HG02870 (cell line): ENCODE measurements around the gene ZNRD2.

Experiments
- ATAC-seq: cut with Tn5 transposase; IDR thresholded peaks from one replicate; pipeline ENCODE4 v1.9.1; 2021; ENCODE audit warnings: mild to moderate bottlenecking, moderate library complexity; ENCODE audit not compliant: unreplicated experiment

Gene ZNRD2

GRCh38 chr11:65606876-65607613, 36.8 kb downstream of the ZNRD2 start:
- no peak for ATAC-seq

GRCh38 chr11:65607614-65608426, 37.5 kb downstream of the ZNRD2 start:
- no peak for ATAC-seq

GRCh38 chr11:65609229-65609628, 39.0 kb downstream of the ZNRD2 start:
- ATAC-seq = no peak

- no peak for ATAC-seq
These were observed 39.4 kb downstream of the ZNRD2 start for GRCh38 chr11:65609665-65610064.

GRCh38 chr11:65610404-65610803, 40.1 kb downstream of the ZNRD2 start:
- ATAC-seq = no peak

- no peak for ATAC-seq
These were observed 40.9 kb downstream of the ZNRD2 start for GRCh38 chr11:65611028-65611757.

- no peak for ATAC-seq
These were observed 41.7 kb downstream of the ZNRD2 start for GRCh38 chr11:65611758-65612603.

- no peak for ATAC-seq
These were observed 42.4 kb downstream of the ZNRD2 start for GRCh38 chr11:65612691-65613090.

- no peak for ATAC-seq
These were observed 43.0 kb downstream of the ZNRD2 start for GRCh38 chr11:65613091-65613928.

- ATAC-seq = peak; percentile 79
These were observed 45.1 kb downstream of the ZNRD2 start, which contains the start of gene PCNX3 for GRCh38 chr11:65615229-65615949. Gene PCNX3, plus strand, starts transcription at chr11:65615776. Its CDS starts 536 bp downstream, at chr11:65616312.

GRCh38 chr11:65615950-65616574, 45.8 kb downstream of the ZNRD2 start:
- ATAC-seq = peak; percentile 0

- ATAC-seq = no peak
These were observed 46.3 kb downstream of the ZNRD2 start for GRCh38 chr11:65616575-65617001.

- no peak for ATAC-seq
These were observed 47.0 kb downstream of the ZNRD2 start for GRCh38 chr11:65617136-65617850.

GRCh38 chr11:65617990-65618751, 47.9 kb downstream of the ZNRD2 start:
- ATAC-seq = no peak

- no peak for ATAC-seq
These were observed 48.5 kb downstream of the ZNRD2 start for GRCh38 chr11:65618763-65619162.

GRCh38 chr11:65619281-65619928, 49.1 kb downstream of the ZNRD2 start:
- no peak for ATAC-seq

- ATAC-seq = no peak
These were observed 50.4 kb downstream of the ZNRD2 start for GRCh38 chr11:65620666-65621065.
